AG10803 (cell line): Measurements from ENCODE around the gene CPNE5.

Experiments used
- DNase-seq: peaks from one replicate; pipeline ENCODE4 v3.0.0; 2010; ENCODE audit warnings: low read depth
- H3K4me3 ChIP-seq: 2 replicates; pipeline ENCODE4 v1.5.1; 2011; ENCODE audit warnings: mild to moderate bottlenecking, low read length, control low read depth
- CTCF ChIP-seq: conservative IDR thresholded peaks from 2 replicates; pipeline ENCODE4 v1.5.1; 2011; ENCODE audit warnings: mild to moderate bottlenecking, low read length, control low read depth, inconsistent platforms

The CPNE5 gene

DNA sequence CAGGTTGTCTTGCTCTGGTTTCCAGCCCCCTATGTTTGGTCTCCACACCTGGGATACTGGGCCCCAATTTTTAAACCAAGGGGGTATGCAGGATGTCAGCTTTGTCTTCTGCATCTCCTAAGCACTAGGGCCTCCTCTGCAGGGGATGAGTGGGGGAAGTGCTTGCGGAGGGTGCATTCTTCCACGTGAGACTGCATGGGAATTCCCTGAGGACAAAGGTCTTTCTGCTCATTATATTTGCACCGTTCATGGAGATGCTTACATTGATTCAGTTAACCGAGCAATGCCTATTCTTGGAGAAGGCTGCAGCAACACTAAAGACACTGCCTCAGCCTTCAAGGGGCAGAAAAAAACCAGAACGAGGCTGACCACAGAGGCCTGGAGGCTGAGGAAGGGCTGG is 96.2 kb downstream of the CPNE5 start:
- H3K4me3 ChIP-seq, result no peak overlapping the region
- DNase-seq, result no peak
- TF ChIP-seq CTCF, result no peak

DNA sequence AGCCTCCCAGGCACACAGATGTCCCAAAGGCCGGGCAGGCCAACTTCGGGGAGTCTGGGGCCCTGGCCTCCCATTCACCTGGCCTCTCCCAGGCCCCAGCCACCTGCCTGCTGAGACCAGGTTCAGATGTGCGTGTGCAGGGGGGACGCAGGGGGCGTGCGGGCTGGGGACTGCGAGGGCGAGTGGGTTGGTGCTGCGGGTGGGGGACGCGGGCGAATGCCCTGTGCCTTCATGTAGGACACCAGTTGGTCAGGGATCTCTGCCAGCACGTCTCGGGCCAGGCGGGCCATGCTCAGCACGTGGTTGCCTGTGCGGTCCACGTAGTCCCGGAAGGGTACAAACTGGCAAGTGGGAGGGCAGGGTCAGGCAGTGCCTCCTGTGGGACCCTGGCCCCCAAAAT is 97.1 kb downstream of the CPNE5 start:
- TF ChIP-seq CTCF, result no peak
- no peak overlapping the region for H3K4me3 ChIP-seq
- DNase-seq, result no peak

DNA sequence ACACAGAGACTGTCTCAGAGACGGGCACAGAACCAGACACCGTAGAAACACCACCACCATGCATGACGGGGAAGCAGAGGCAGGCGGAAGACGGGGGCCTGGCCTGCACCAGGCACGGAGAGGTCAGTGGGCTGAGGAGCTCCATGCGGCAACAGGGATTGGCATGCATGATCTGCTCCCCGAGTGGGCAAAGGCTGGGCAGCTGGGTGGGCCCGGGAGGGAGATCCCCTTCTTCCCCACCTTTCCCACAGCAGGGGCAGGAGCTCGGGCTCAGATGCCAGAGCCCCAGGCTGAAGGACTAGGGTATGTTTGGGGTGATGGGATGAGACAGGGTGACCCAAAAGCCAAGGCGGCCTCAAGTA is 98.4 kb downstream of the CPNE5 start:
- TF ChIP-seq CTCF, result no peak
- DNase-seq, result no peak
- H3K4me3 ChIP-seq, result no peak overlapping the region

- peak; percentile 19 for DNase-seq
- H3K4me3 ChIP-seq, result no peak overlapping the region
- TF ChIP-seq CTCF, result no peak
Measured at GRCh38 chr6:36739947-36740817, 99.1 kb downstream of the CPNE5 start.

GRCh38 chr6:36738108-36738507 is 101.1 kb downstream of the CPNE5 start:
- TF ChIP-seq CTCF, result no peak
- H3K4me3 ChIP-seq, result no peak overlapping the region
- DNase-seq, result no peak

- no peak overlapping the region for H3K4me3 ChIP-seq
- no peak for DNase-seq
- TF ChIP-seq CTCF, result no peak
Measured at GRCh38 chr6:36737043-36737785, 102.0 kb downstream of the CPNE5 start.
